Measurements from ENCODE around the gene SGSH.

Gene SGSH

DNA sequence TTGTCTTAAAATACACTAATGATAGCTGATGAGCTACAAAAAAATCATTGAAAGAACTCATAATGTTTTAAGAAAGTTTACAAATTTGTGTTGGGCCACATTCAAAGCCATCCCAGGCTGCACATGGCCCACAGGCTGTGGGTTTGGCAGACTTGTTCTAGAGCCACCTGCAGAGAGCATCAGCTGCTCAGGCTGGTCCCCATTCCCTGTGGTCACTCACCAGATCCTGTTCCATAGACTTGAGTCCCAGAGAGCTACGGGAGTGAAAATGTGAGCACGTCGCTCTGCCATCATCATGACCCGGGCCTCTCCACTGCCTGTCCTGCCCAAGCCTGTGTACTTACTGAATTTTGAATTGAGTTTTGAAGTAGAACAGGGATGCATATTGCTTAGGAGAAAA is 7.0 kb upstream of the SGSH start:
- no peak for DNase-seq (ENCODE audit: low spot score)

DNA sequence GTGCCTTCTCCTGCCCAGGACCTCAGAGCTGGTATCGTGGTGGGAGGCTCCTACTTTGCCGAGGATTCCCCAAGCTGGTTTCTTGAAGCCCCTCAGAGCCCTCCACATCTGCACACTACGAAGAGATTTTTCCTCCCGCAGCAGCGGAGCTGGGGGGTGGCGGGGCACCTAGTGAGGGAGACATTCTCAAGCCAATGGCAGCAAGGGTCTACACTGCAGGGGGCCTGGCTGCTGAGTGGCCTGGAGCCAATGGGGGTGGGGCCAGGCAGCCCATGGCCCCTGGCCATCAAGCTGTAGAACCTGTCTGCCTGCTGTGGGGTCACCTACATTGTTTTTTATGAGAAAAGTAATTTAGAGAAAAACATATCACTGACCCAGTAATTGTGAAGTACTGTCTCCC is 5.1 kb upstream of the SGSH start:
- DNase-seq (ENCODE audit: low spot score) = no peak

DNA sequence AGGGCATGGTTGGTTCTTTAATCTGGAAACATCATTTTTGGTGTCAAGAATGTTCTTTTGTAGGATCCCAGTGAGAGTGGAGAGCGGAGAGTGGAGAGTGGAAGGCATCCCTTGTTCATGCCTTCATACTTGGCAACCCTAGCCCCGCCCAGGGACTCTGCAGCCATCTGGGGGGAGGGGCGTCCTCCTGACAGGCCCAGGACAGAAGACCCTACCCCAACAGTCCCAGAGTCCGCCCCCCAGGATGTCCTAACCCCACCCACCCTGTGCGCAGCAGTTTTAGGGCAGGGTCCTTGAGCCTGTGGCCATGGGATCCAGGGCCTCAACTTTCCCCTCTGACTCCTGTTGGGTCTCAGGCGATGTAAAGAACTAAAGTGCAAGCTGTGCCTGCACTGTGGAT is 4.5 kb upstream of the SGSH start:
- DNase-seq (ENCODE audit: low spot score) = no peak

DNA sequence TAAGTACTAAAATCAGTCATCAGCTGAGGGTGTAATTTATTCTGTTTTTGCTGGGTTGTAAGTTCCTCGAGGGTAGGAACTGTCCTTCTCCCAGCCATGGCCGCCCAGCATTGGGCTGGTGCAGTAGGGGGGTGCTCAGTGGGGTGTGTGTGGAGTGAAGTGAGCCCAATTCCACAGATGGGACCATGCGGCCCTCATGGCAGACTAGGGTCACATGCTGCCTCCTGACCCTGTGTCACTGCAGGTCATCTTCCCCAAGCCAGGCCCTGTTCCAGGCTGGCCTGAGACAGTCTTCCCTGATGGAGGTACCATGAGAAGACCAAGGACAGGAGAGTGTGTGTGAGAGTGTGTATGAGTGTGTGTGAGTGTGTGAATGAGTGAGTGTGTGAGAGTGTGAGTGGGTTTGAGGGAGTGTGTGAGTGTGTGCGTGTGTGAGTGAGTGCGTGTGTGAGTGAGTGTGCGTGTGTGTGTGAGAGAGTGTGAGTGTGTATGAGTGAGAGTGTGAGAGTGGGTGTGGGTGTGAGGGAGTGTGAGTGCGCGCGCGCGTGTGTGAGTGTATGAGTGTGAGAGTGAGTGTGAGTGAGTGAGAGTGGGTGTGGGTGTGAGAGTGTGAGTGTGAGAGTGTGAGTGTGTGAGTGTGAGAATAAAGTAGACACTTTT is 3.8 kb upstream of the SGSH start:
- DNase-seq (ENCODE audit: low spot score) = no peak

DNA sequence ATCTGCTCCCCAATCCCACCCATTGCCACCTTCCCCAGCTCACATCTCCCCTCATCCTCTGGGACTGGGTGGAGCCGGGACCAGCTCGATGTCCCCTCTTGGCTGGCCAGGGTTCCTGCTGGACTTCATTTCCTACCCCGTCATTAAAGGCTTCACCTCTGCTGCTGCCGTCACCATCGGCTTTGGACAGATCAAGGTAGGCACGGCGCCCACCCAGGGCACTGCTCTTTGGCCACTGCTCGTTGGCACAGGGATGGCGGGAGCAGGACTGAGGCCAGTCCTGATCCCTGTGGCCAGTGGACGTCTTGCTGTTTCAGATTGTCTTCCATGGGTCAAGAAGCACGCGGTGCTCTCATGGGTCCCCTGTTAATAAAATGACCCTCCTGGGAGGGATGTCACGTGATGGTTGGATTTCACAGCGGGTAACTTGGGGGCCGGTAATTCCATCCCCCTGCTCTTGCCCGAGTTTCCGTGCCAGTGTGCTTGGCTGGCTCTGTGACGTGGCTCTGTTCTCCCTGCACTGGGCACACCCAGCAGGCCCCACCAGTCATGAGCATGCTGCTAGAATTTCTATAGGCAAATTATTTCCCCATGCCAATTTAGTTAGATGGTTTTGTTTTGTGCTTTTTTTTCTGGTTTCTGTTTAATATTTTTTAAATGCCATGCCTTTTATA is 3.1 kb upstream of the SGSH start:
- no peak for DNase-seq (ENCODE audit: low spot score)

DNA sequence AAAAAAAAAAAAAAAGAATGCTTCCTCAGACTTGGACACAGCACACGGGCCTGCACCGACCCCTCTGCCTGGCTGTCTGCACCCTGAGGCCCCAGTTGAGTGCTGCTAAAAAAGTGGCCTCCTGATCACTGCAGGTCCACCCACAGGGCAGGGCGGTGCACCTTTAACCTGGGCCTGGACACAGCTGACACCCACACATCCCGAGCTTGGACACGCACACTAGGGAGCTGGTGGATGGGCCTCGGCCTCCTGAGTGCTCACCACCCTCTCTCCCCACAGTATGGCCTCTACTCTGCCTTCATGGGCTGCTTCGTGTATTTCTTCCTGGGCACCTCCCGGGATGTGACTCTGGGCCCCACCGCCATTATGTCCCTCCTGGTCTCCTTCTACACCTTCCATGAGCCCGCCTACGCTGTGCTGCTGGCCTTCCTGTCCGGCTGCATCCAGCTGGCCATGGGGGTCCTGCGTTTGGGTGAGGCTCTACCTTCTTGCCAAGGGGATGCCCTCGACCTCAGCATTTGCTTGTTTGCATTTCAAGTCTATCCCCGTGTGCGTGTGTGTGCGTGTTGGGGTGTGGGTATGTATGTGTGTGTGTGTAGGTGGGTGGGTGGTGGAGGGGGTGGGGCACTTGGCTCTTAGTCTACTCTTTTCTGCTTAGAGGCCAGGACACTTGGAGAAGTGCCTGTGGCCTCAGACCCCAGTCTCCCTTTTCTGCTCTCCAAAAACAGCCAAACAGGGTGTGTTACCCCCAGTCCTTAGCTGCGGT is 2.4 kb upstream of the SGSH start:
- no peak for DNase-seq (ENCODE audit: low spot score)

DNA sequence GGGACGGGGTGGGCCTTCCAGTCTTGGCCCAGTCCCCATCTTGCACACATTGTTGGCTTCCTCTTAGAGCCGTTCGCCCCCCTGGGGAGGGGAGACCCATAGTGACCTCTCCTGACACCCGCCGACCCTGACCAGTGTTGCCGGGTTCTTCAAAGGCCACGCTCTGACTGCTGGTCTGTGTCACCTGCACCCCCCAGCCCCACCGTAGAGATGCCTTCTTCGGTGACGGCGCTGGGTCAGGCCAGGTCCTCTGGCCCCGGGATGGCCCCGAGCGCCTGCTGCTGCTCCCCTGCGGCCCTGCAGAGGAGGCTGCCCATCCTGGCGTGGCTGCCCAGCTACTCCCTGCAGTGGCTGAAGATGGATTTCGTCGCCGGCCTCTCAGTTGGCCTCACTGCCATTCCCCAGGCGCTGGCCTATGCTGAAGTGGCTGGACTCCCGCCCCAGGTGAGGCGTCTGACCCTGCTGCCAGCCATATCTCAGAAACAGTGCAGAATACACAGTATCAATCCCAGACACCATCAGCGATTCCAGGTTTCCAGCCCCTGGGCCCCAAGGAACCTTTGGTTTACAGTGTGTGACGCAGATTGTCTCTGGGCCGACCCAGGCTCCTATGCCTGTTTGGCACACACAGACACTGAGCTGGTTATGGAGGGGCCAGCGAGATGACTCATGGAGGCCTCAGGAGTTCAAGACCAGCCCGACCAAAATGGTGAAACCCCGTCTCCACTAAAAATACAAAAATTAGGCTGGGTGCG is 1.4 kb upstream of the SGSH start:
- no peak for DNase-seq (ENCODE audit: low spot score)

DNA sequence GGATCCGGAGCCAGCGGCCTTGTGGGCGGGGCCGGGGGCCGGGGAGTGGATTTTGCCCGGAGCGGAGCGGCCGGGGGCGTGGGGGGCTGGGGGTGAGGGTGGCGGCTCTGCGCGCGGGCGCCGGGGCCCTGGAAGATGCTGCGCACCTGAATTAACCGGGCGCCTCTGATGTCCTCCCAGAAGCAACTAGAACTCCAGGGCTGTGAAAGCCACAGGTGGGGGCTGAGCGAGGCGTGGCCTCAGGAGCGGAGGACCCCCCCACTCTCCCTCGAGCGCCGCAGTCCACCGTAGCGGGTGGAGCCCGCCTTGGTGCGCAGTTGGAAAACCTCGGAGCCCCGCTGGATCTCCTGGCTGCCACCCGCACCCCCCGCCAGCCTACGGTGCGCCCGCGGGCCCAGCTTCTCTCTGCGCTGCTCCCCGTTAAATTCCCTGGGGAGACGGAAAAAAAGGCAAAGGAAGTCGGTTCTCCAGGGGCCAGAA is 643 bp upstream of the SGSH start:
- DNase-seq (ENCODE audit: low spot score) = no peak

DNA sequence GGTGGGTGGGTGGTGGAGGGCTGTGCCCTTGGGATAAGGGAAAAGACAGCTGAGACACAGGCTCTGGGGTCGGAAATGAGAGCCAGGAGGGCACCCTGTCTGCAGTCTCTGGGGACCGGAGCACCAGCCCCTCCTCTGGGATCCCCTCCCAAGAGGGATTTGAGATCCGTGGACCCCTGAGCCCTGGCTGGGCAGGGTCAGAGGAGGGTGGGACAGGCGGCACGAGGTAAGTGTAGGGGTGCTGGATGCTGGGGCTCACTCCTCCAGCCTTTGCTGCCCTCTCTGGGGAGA is 425 bp downstream of the SGSH start:
- no peak for DNase-seq (ENCODE audit: low spot score)

DNA sequence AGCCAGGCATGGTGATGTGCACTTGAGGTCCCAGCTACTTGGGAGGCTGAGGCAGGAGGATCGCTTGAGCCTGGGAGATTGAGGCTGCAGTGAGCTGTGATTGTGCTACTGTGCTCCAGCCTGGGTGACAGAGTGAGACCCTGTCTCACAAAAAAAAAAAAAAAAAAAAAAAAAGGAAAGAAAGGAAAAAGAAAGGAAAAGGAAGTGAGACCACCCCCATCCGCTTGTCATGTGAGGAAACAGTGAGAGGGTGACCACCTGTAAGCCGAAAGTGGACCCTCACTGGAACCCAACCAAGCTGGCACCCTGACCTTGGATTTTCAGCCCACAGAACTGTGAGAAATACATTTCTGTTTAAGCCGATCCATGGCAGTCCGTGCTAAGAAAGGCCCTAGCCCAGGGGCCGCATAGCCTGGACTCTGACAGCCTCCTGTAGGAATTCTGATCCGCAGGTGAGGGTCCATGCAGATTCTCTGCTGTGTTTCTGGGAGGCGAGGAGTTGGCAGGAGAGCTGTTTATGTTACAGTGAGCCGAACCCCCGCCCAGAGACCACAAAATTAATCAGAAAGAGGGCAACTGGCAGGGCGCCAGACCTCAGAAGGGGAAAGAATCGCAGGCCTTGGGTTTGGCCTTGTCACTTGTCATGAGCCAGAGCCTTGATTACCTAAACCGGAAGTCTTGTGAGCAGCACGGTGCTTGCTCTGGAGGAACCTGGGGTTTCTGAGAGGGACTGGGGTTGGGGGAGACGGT is 945 bp downstream of the SGSH start:
- DNase-seq (ENCODE audit: low spot score) = no peak

DNA sequence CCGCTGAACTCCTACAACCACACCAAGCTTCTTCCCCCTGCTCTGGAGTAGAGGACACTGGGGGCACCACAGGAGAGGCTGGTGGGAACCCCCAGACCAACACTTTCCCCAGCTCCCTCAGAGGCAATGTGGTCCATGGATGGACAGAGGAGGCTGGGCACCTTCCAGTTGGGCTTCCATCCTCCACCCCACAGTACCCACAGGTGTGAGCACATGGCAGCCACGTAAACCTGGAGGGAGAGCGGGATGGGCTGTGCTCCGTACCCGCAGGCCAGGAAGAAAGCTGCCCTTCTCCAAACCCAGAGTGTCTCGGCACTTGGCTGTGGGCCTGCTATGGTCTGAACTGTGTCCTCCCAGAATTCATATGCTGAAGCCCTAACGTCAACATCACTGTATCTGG is 1.7 kb downstream of the SGSH start:
- no peak for DNase-seq (ENCODE audit: low spot score)

DNA sequence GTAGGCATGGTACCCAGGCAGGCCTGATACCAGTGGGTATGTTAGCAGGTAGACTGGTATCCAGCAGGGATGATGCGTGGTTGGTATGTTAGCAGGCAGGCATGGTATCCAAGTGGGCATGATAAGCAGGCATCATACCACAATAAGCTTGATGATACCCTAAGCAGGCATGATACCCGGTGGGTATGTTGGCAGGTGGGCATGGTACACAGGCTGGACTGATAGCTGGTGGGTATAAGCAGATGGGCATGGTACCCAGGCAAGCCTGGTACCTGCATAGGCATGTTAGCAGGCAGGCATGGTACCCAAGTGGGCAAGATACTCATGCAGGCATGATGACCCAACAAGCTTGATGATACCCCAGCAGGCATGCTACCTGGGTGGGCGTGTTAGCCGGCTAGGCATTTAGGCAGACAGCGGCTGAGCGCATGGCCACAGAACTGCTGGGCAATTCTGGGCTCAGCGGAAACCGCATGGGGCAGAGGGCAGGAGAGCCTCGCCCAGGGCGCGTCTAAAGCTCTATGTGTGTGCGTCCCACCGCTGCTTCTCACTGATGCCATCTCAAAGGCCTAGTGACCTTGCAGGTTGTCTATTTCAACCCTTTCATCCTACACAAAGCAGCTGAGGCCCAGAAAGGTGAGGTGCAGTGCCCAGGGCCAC is 2.3 kb downstream of the SGSH start:
- no peak for DNase-seq (ENCODE audit: low spot score)

DNA sequence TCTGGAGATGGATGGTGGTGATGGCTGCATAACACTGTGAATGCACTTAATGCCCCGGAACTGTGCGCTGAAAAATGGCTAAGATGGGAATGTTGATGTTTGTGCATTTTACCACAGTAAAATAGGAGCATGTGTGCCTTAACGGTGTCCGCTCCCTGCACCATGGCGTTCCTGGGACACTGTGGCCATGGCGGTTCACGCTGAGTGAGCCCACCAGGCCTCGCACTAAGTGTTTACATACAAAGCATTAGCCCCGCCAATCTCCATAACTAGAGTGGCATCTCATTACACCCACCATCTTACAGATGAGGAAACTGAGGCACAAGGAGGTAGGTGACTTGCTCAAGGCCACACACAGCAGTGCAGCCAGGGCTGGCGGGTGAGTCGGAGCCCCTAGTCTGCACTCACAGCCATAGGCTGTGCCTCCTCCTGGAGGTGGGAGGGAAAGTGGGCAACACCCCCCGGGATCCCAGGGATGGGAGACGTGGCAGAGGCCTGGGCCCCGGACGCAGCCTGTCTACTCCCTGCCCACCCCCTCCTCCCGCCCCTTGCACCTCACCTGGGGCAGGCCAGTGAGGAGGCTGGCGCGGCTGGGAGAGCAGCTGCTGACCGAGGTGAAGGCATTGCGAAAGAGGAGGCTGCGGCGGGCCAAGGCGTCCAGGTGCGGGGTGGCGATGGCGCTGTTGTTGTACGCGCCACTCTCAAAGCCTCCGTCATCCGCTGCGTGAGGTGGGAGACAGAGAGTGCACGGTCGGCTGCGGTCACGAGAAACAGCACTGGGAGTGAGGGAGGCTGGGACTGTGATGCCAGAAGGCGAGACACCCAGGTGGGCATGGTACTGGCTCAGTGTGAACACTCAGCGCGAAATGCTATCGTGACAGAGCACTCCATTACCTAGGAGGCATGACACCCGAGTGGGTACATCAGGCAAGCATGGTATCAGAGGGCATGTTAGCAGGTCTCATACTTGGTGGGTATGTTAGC is 3.4 kb downstream of the SGSH start:
- no peak for DNase-seq (ENCODE audit: low spot score)

DNA sequence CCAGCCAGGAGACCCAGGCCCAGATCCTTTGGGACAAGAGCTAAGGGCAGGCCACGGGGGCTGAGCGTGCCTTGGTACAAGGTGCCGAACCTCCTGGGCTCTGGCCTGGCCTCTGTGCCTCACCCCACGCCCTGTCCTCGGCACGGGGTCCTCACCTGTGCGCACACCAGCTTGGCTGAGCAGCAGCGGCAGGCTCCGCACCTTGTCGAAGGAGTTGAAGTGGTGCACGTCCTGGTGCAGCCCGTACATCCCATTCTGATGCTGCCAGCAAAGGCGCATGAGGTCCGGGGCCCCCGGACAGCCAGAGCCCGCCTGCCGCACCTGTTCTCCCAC is 5.3 kb downstream of the SGSH start:
- DNase-seq (ENCODE audit: low spot score) = no peak

DNA sequence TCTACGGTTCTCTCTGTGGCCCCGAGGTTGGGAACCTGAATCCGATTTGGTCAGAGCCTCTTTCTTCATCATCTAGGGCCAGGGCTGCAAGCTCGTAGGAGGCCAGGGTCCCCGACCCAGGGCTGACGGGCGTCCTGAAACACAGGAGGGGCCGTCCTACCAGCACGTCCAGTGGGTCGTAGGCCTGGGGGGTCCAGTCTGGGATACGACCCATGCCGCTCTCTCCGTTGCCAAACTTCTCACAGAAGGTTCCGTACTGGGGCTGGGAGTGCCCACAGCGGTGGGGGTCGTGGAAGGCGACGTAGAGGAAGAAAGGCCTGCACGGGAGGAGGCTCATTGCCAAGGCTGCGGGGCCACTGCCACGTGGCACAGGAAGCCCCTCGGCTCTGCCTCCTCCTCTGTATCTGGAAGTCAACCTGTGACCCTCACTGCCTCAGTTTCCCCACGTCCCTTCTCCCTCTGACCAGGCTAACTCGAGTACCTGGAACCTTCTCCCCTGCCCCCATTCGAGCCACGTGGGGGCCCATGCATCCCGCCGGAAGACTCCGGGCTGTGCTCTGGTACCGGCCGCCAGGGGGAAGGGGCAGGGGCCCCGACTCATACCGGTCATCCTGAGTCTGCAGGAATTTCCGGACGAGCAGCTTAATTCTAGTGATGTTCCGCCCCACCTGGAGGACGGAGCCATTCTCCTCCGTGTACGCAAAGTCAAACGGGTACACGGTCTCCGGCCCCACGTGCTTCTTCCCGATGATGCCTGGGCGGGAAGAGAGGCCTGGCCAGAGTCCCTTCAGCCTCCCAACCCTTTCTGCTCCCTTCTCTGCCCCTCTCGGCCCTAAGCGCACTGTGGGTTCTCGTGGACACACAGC is 5.9 kb downstream of the SGSH start:
- DNase-seq (ENCODE audit: low spot score) = no peak

DNA sequence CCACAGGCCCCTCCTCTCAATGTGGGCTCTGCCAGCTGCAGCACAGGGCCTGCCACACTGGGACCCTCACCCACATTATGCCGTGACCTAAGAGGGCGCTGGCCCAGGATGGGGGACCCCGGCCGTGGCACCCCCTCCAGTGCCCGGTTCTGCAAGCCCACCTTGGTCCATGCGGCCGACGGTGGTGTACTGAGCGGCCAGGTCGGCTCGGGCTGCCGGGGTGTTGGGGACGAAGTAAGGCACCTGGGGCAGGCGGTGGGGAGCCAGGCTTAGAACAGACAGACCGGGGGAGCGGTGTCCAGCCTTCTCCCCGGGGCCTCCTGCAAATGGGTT is 6.5 kb downstream of the SGSH start:
- no peak for DNase-seq (ENCODE audit: low spot score)

DNA sequence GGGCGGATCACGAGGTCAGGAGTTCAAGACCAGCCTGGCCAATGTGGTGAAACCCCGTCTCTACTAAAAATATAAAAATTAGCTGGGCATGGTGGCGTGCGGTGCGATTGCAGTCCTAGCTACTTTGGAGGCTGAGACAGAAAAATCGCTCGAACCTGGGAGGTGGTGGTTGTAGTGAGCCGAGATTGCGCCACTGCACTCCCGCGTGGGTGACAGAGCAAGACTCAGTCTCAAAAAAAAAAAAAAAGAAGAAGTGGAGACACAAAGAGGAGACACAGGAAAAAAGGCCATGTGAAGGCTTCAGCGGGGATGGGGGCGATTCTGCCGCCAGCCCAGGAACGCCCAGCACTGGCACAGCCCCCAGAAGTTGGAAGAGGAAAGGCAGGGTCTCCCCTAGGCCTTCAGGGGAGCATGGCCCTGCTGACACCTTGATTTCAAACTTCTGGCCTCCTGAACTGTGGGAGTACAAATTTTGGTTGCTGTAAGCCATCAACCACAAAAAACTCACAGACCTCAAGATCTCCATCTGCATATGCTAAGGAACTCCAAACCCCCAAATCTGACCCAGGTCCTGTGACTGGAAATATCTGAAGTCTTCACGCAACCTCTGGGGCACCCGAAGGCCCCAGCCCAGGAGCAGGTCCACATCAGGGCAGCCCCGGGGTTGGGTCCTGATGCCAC is 7.0 kb downstream of the SGSH start:
- no peak for DNase-seq (ENCODE audit: low spot score)

DNA sequence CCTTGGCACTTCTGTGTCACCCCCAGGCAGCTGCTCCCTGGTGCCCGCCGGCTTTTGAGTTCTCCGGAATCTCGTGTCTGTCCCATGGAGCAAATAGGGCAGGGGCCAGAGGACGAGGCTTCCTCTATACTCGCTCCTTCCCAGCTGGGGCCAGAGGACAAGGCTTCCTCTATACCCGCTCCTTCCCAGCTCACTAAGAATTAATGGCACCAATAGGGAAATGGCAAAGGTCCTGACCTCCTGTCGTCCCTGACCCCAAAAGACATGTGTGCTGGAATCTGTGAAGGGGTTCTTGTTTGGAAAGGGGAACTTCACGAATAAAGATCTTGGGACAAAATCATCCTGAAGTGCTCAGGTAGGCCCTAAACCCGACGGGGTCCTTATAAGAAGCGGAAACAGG is 7.6 kb downstream of the SGSH start:
- no peak for DNase-seq (ENCODE audit: low spot score)

DNA sequence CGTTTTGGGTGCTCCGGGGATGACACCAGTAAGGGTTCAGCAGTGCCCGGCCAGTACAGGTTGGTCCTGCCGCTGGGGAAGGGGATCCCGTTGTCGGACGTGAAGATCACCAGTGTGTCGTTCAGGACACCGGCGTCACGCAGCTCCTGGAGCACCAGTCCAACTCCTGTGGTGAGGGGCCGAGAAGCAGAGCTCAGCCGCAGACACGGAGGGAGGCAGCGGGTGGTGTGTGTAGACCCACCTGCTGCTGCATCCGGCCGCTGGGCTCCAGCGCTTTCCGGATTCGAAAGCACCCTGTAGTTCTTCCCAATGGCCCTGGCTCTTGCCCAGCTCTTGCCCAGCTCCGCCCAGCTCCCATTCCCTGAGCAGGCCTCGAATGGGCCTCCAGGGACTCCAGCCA is 8.0 kb downstream of the SGSH start:
- no peak for DNase-seq (ENCODE audit: low spot score)

All from hematopoietic multipotent progenitor cell treated with erythropoietin and hydrocortisone succinate and interleukin-3 and kit ligand, for 17 days (in vitro differentiated cells).